Activated B cell treated with CpG ODN at 0.5 μM for 24 hours (primary cell): Measurements from ENCODE around the gene PRRG1. TPM values are rescaled to one million over a fixed set of nuclear protein-coding genes. Genes with fewer than 3 reads are reported as not detected.
"Not testable (repeated sequence)": the region's sequence is repeated elsewhere in the genome, so short reads cannot be mapped to it uniquely, and the experiment has no call there.

Experiments
- ATAC-seq: fragments of 200-7000 bp; cut with Tn5 transposase; one replicate; pipeline ENCODE4 v1.10.0; 2021; ENCODE audit warnings: low read depth, mild to moderate bottlenecking, moderate library complexity
- CTCF ChIA-PET: fragments of 350-600 bp; sonication (Branson Sonifier 250); formaldehyde crosslinking; loops from one replicate; lab custom pipeline; 2021; ENCODE audit warnings: antibody characterized with exemption; lab: Charles Lee
- POLR2A ChIA-PET: fragments of 350-600 bp; sonication (Branson Sonifier 250); formaldehyde crosslinking; loops from one replicate; lab custom pipeline; 2021; ENCODE audit warnings: antibody characterized with exemption; lab: Charles Lee
- DNase-seq: peaks from one replicate; pipeline ENCODE4 v3.0.0; 2022
- H3K27ac Mint-ChIP-seq: one replicate; pipeline ENCODE4 v1.8.0; 2020; ENCODE audit warnings: mixed read lengths
- H3K27me3 Mint-ChIP-seq: one replicate; pipeline ENCODE4 v1.8.0; 2021; ENCODE audit warnings: mixed read lengths
- H3K36me3 Mint-ChIP-seq: one replicate; pipeline ENCODE4 v1.8.0; 2021; ENCODE audit warnings: low read depth, mixed read lengths
- H3K4me1 Mint-ChIP-seq: one replicate; pipeline ENCODE4 v1.8.0; 2021; ENCODE audit warnings: mixed read lengths
- H3K4me3 Mint-ChIP-seq: one replicate; pipeline ENCODE4 v1.8.0; 2020; ENCODE audit warnings: mild to moderate bottlenecking, mixed read lengths
- H3K9me3 Mint-ChIP-seq: one replicate; pipeline ENCODE4 v1.8.0; 2020; ENCODE audit warnings: mixed read lengths
- CTCF ChIP-seq: fragments of 200-600 bp; IDR thresholded peaks from one replicate; pipeline ENCODE4 v1.8.0; 2022; ENCODE audit warnings: antibody characterized with exemption, mild to moderate bottlenecking
- intact Hi-C: fragments of 100-400 bp; cut with micrococcal nuclease; formaldehyde crosslinking; loops from one replicate; pipeline ENCODE4 v1.15.1; 2024
- total RNA-seq: library from RNA; stranded (reverse); gene quantifications from 2 replicates; pipeline ENCODE4 v1.2.3, GENCODE V29; 2022

The PRRG1 gene
- total RNA-seq, 1 donor from 2014 or later, result not detected

DNA sequence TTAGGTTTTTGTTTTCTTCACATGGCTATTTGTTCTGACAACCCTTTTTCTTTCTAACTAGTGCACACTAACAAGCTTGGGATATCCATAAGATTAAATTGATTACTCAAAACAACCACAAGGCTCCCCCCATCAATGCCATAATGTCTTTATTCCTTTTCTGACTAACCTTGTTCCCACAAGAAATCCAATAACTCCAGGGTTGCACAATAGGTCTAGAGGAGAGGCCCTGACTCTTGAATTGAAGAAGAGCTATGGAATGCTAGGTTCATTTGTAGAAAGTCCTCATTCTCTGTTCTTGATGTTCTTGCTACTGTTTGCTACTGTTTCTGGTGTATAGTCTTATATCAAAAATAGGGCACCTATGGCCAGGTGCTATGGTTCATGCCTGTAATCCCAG, 71.0 kb downstream of the PRRG1 start:
- no peaks in the 10 kb centered on the region for H3K27me3 Mint-ChIP-seq
- H3K36me3 Mint-ChIP-seq, result no peaks in the 10 kb centered on the region
- no peak for ATAC-seq
- no peak overlapping the region for H3K4me3 Mint-ChIP-seq
- ChIA-PET CTCF (no interaction called here), POLR2A (no interaction called here)
- H3K4me1 Mint-ChIP-seq, result no peaks in the 10 kb centered on the region
- intact Hi-C loops, result no loop called here
- H3K9me3 Mint-ChIP-seq, result no peaks in the 10 kb centered on the region
- DNase-seq, result no peak
- H3K27ac Mint-ChIP-seq, result no peak overlapping the region
- no peak for TF ChIP-seq CTCF

GRCh38 chrX:37420756-37421155, 71.6 kb downstream of the PRRG1 start:
- intact Hi-C loops, result no loop called here
- Mint-ChIP-seq H3K27ac (no peak overlapping the region), H3K36me3 (no peaks in the 10 kb centered on the region), H3K9me3 (no peaks in the 10 kb centered on the region), H3K4me1 (no peaks in the 10 kb centered on the region), H3K27me3 (no peaks in the 10 kb centered on the region), H3K4me3 (no peak overlapping the region)
- DNase-seq (no peak), ATAC-seq (no peak)
- TF ChIP-seq CTCF, result no peak
- ChIA-PET POLR2A (no interaction called here), CTCF (no interaction called here)

- ChIA-PET POLR2A (no interaction called here), CTCF (no interaction called here)
- H3K9me3 Mint-ChIP-seq, result no peaks in the 10 kb centered on the region
- H3K4me1 Mint-ChIP-seq, result no peaks in the 10 kb centered on the region
- H3K27me3 Mint-ChIP-seq, result no peaks in the 10 kb centered on the region
- DNase-seq (no peak), ATAC-seq (no peak)
- TF ChIP-seq CTCF, result no peak
- intact Hi-C loops, result no loop called here
- no peaks in the 10 kb centered on the region for H3K36me3 Mint-ChIP-seq
- no peak overlapping the region for H3K27ac Mint-ChIP-seq
- no peak overlapping the region for H3K4me3 Mint-ChIP-seq
Measured at GRCh38 chrX:37424000-37424429, 74.9 kb downstream of the PRRG1 start.

DNA sequence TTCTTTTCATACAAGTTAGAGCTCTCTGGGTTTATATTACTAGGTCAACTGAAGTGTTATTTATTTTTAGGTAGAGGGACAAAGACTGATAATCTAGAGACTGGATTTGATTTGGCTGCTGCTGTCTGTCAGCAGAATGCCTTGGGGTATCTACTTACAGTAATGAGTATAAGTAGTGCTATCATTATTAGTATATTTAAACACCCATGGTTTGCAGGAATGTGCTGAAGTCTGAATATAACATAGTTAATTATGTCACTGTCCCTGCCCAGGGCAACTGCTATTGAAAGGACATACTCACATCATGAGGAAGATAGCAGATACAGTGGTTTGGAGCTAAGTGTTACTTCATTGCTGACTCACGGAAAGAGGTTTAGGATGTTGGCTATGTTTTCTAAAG, 76.2 kb downstream of the PRRG1 start:
- ChIA-PET POLR2A (no interaction called here), CTCF (no interaction called here)
- TF ChIP-seq CTCF, result no peak
- ATAC-seq (no peak), DNase-seq (no peak)
- no peaks in the 10 kb centered on the region for H3K27me3 Mint-ChIP-seq
- intact Hi-C loops, result no loop called here
- no peak overlapping the region for H3K27ac Mint-ChIP-seq
- no peak overlapping the region for H3K4me3 Mint-ChIP-seq
- no peaks in the 10 kb centered on the region for H3K4me1 Mint-ChIP-seq
- H3K36me3 Mint-ChIP-seq, result no peaks in the 10 kb centered on the region
- H3K9me3 Mint-ChIP-seq, result no peaks in the 10 kb centered on the region

- H3K4me1 Mint-ChIP-seq, H3K36me3 Mint-ChIP-seq, CTCF ChIA-PET, H3K4me3 Mint-ChIP-seq, intact Hi-C loops, ATAC-seq, H3K27me3 Mint-ChIP-seq, DNase-seq, H3K9me3 Mint-ChIP-seq, H3K27ac Mint-ChIP-seq, POLR2A ChIA-PET: not testable (repeated sequence)
Measured at GRCh38 chrX:37428962-37429361, 79.8 kb downstream of the PRRG1 start.

GRCh38 chrX:37434362-37434761, 85.2 kb downstream of the PRRG1 start:
- H3K27me3 Mint-ChIP-seq, result no peaks in the 10 kb centered on the region
- no peak overlapping the region for H3K4me3 Mint-ChIP-seq
- ChIA-PET CTCF (no interaction called here), POLR2A (no interaction called here)
- ATAC-seq (no peak), DNase-seq (no peak)
- no peaks in the 10 kb centered on the region for H3K9me3 Mint-ChIP-seq
- H3K36me3 Mint-ChIP-seq, result no peaks in the 10 kb centered on the region
- intact Hi-C loops, result no loop called here
- H3K4me1 Mint-ChIP-seq, result no peaks in the 10 kb centered on the region
- H3K27ac Mint-ChIP-seq, result no peak overlapping the region
- no peak for TF ChIP-seq CTCF
